Ishikawa (cell line): ENCODE results near the gene RYR3.

ENCODE experiments used
- EGR1 ChIP-seq: IDR thresholded peaks from 2 replicates; pipeline ENCODE4 v1.6.1; 2012
- EP300 ChIP-seq: IDR thresholded peaks from 2 replicates; pipeline ENCODE4 v1.6.1; 2012; ENCODE audit warnings: borderline replicate concordance
- FOXM1 ChIP-seq: IDR thresholded peaks from 2 replicates; pipeline ENCODE4 v1.6.1; 2012; ENCODE audit warnings: low read depth, borderline replicate concordance
- NFIC ChIP-seq: IDR thresholded peaks from 2 replicates; pipeline ENCODE4 v1.6.1; 2012
- RAD21 ChIP-seq: IDR thresholded peaks from 2 replicates; pipeline ENCODE4 v1.6.1; 2012; ENCODE audit warnings: low read depth
- REST ChIP-seq: IDR thresholded peaks from 2 replicates; pipeline ENCODE4 v1.6.1; 2012; ENCODE audit warnings: low read depth, mild to moderate bottlenecking
- TAF1 ChIP-seq: IDR thresholded peaks from 2 replicates; pipeline ENCODE4 v1.6.1; 2012; ENCODE audit warnings: low read depth, mild to moderate bottlenecking
- TEAD4 ChIP-seq: IDR thresholded peaks from 2 replicates; pipeline ENCODE4 v1.6.1; 2012
- YY1 ChIP-seq: IDR thresholded peaks from 2 replicates; pipeline ENCODE4 v1.6.1; 2012; ENCODE audit warnings: low read depth
- TF ChIP-seq, protein P1 (sequence below): IDR thresholded peaks from 2 replicates; pipeline ENCODE4 v1.6.1; 2012

GRCh38 chr15:33405096-33405495 lies 94.3 kb downstream of the RYR3 start:
- TF ChIP-seq TEAD4 (no peak), FOXM1 (no peak), EP300 (no peak), REST (no peak), TAF1 (no peak), RAD21 (no peak), NFIC (no peak), YY1 (no peak), EGR1 (no peak)
- TF ChIP-seq, protein P1, sequence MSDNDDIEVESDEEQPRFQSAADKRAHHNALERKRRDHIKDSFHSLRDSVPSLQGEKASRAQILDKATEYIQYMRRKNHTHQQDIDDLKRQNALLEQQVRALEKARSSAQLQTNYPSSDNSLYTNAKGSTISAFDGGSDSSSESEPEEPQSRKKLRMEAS, result no peak
